ENCODE data around the gene GCGR. TPM values are rescaled to one million over a fixed set of nuclear protein-coding genes. Genes with fewer than 3 reads are reported as not detected.

Gene GCGR
- total and polyA plus RNA-seq, 2 of the 13 experiments (the other 11 are each of a cell fraction or from before 2014, with no cell fraction given) = 0.04 to 0.13 TPM

GRCh38 chr17:81860756-81861568 lies 57.0 kb downstream of the GCGR start (continued):
- TF ChIP-seq GMEB2 (CRISPR knock-in tag; IDR thresholded peaks at IDR 0.05; ENCODE audit: low read depth) (peak; percentile 82), ZNF709 (CRISPR knock-in tag; IDR thresholded peaks at IDR 0.05) (peak; percentile 94), IKZF5 (CRISPR knock-in tag; IDR thresholded peaks at IDR 0.05) (peak; percentile 89), FOXA1 (IDR thresholded peaks at IDR 0.05) (no peak), FOXA1 (CRISPR knock-in tag; IDR thresholded peaks at IDR 0.05) (peak; percentile 35; the same call in 1 of the 2 replicates), ARID4A (CRISPR knock-in tag; IDR thresholded peaks at IDR 0.05; ENCODE audit: borderline replicate concordance) (peak; percentile 89), ZNF20 (CRISPR knock-in tag; IDR thresholded peaks at IDR 0.05) (no peak), ZNF569 (CRISPR knock-in tag; IDR thresholded peaks at IDR 0.05; ENCODE audit: borderline replicate concordance) (0 out of 2 replicates have a peak, but pooled peaks have one; percentile 21), KAT8 (CRISPR knock-in tag; IDR thresholded peaks at IDR 0.05) (peak; percentile 94), KDM6A (CRISPR knock-in tag; IDR thresholded peaks at IDR 0.05; ENCODE audit: low read depth) (no peak), HOXA3 (CRISPR knock-in tag; IDR thresholded peaks at IDR 0.05) (peak; percentile 93), ZSCAN30 (CRISPR knock-in tag; IDR thresholded peaks at IDR 0.05) (no peak), ZNF841 (CRISPR knock-in tag; IDR thresholded peaks at IDR 0.05; ENCODE audit: borderline replicate concordance) (no peak), HINFP (CRISPR knock-in tag; IDR thresholded peaks at IDR 0.05; ENCODE audit: low read depth) (peak; percentile 58), CBX2 (IDR thresholded peaks at IDR 0.05; ENCODE audit: low read depth, low read length) (no peak), CBX2 (CRISPR knock-in tag; IDR thresholded peaks at IDR 0.05; ENCODE audit: low read depth) (0 out of 2 replicates have a peak, but pooled peaks have one; percentile 74), AGO2 (optimal IDR thresholded peaks at IDR 0.05; ENCODE audit: low read depth, low read length) (peak; percentile 87), CEBPZ (IDR thresholded peaks at IDR 0.05; ENCODE audit: low read length) (no peak)

Data from HepG2 (cell line).